ENCODE measurements around the gene SRPX.
A peak's percentile ranks its signal among the peaks of the same experiment; 100 is the strongest.

GRCh38 chrX:38220024-38220414, 652 bp downstream of the SRPX start:
- TF ChIP-seq CTCF (IDR thresholded peaks at IDR 0.05) (peak in 3 of 6 experiments; percentile 5 to 19 (median 12)), POLR2A (IDR thresholded peaks at IDR 0.05) (no peak)

Data from Peyer's patch (tissue), 4 donors.